GM23338 (cell line): ENCODE results near the gene PPP2R2B. TPM values are rescaled to one million over a fixed set of nuclear protein-coding genes. Genes with fewer than 3 reads are reported as not detected.

Source experiments
- ATAC-seq: fragments of 200-7000 bp; cut with Tn5 transposase; 3 replicates; pipeline ENCODE4 v1.9.1; 2020
- DNase-seq: peaks from one replicate; pipeline ENCODE4 v3.0.0-alpha.2; 2015; ENCODE audit warnings: low spot score
- H2AFZ ChIP-seq: fragments of 200-600 bp; sonication (generic); 2 replicates; pipeline ENCODE4 v1.8.0; 2016; ENCODE audit warnings: antibody characterized with exemption, mild to moderate bottlenecking, moderate library complexity
- H3F3A ChIP-seq: fragments of 200-600 bp; sonication (generic); replicated peaks from 2 replicates; pipeline ENCODE4 v1.8.0; 2017; ENCODE audit warnings: antibody characterized with exemption, mixed run types, low read depth
- H3K27ac ChIP-seq: fragments of 200-600 bp; sonication (generic); 2 replicates; pipeline ENCODE4 v1.6.1; 2016; ENCODE audit warnings: low read depth
- H3K27me3 ChIP-seq: fragments of 200-600 bp; sonication (generic); 2 replicates; pipeline ENCODE4 v1.8.0; 2016; ENCODE audit warnings: mild to moderate bottlenecking, mixed run types, moderate library complexity; ENCODE audit not compliant: insufficient read depth
- H3K36me3 ChIP-seq: fragments of 200-600 bp; sonication (generic); 2 replicates; pipeline ENCODE4 v1.8.0; 2016; ENCODE audit warnings: mild to moderate bottlenecking; ENCODE audit not compliant: insufficient read depth
- H3K4me1 ChIP-seq: fragments of 200-600 bp; sonication (generic); 2 replicates; pipeline ENCODE4 v1.8.0; 2016; ENCODE audit warnings: mild to moderate bottlenecking, moderate library complexity; ENCODE audit not compliant: insufficient read depth
- H3K4me2 ChIP-seq: fragments of 200-600 bp; sonication (generic); 2 replicates; pipeline ENCODE4 v1.7.1; 2017; ENCODE audit warnings: mixed run types
- H3K4me3 ChIP-seq: fragments of 200-600 bp; sonication (generic); 2 replicates; pipeline ENCODE4 v1.6.1; 2016; ENCODE audit warnings: mixed run types
- H3K79me2 ChIP-seq: fragments of 200-600 bp; sonication (generic); replicated peaks from 2 replicates; pipeline ENCODE4 v1.8.0; 2017; ENCODE audit warnings: mild to moderate bottlenecking; ENCODE audit not compliant: insufficient read depth
- H3K9me2 ChIP-seq: fragments of 200-600 bp; sonication (generic); 2 replicates; pipeline ENCODE4 v1.8.0; 2017; ENCODE audit not compliant: insufficient read depth
- H4K20me1 ChIP-seq: fragments of 200-600 bp; sonication (generic); replicated peaks from 2 replicates; pipeline ENCODE4 v1.8.0; 2017; ENCODE audit warnings: mild to moderate bottlenecking; ENCODE audit not compliant: insufficient read depth
- H3K27ac Mint-ChIP-seq: 2 replicates; pipeline ENCODE4 v1.8.0; 2020; ENCODE audit warnings: inconsistent platforms, mild to moderate bottlenecking, moderate library complexity, mixed read lengths
- H3K27me3 Mint-ChIP-seq: 3 replicates; pipeline ENCODE4 v1.8.0; 2022; ENCODE audit warnings: low read depth, mild to moderate bottlenecking, moderate library complexity, mixed read lengths, inconsistent platforms; ENCODE audit not compliant: insufficient read depth, poor library complexity
- H3K36me3 Mint-ChIP-seq: 3 replicates; pipeline ENCODE4 v1.8.0; 2021; ENCODE audit warnings: low read depth, mild to moderate bottlenecking, inconsistent platforms, moderate library complexity, mixed read lengths
- H3K4me1 Mint-ChIP-seq: 3 replicates; pipeline ENCODE4 v1.8.0; 2020; ENCODE audit warnings: mild to moderate bottlenecking, inconsistent platforms, mixed read lengths
- H3K4me3 Mint-ChIP-seq: 3 replicates; pipeline ENCODE4 v1.8.0; 2021; ENCODE audit warnings: moderate library complexity, mild to moderate bottlenecking, inconsistent platforms, mixed read lengths
- H3K9me3 Mint-ChIP-seq: 3 replicates; pipeline ENCODE4 v1.8.0; 2020; ENCODE audit warnings: moderate library complexity, mild to moderate bottlenecking, inconsistent platforms, mixed read lengths
- CREB1 ChIP-seq: fragments of 250-450 bp; sonication (Bioruptor Pico); IDR thresholded peaks from 2 replicates; pipeline ENCODE4 v1.5.0; 2020; ENCODE audit warnings: low read depth, mild to moderate bottlenecking, moderate library complexity
- ETS1 ChIP-seq: IDR thresholded peaks from 2 replicates; pipeline ENCODE4 v1.6.1; 2016; ENCODE audit warnings: antibody characterized with exemption
- EZH2 ChIP-seq: fragments of 200-600 bp; sonication (generic); IDR thresholded peaks from one replicate; pipeline ENCODE4 v1.8.0; 2017; ENCODE audit warnings: antibody characterized with exemption, mild to moderate bottlenecking, low read depth; ENCODE audit not compliant: unreplicated experiment
- EZH2phosphoT487 ChIP-seq: fragments of 200-600 bp; sonication (generic); IDR thresholded peaks from one replicate; pipeline ENCODE4 v1.8.1; 2018; ENCODE audit warnings: antibody characterized with exemption; ENCODE audit not compliant: unreplicated experiment
- JUNB ChIP-seq: IDR thresholded peaks from one replicate; pipeline ENCODE4 v1.6.1; 2016; ENCODE audit warnings: antibody characterized with exemption; ENCODE audit not compliant: unreplicated experiment
- NANOG ChIP-seq: IDR thresholded peaks from 2 replicates; pipeline ENCODE4 v1.6.1; 2016; ENCODE audit warnings: antibody characterized with exemption, borderline replicate concordance
- POLR2AphosphoS5 ChIP-seq: IDR thresholded peaks from 2 replicates; pipeline ENCODE4 v1.6.1; 2016; ENCODE audit warnings: antibody characterized with exemption, low read depth
- REST ChIP-seq: IDR thresholded peaks from one replicate; pipeline ENCODE4 v1.6.1; 2018; ENCODE audit warnings: antibody characterized with exemption; ENCODE audit not compliant: unreplicated experiment
- ZNF331 ChIP-seq: fragments of 250-450 bp; sonication (Bioruptor Pico); IDR thresholded peaks from 2 replicates; pipeline ENCODE4 v1.5.0; 2020; ENCODE audit warnings: low read depth, mild to moderate bottlenecking, moderate library complexity
- polyA plus RNA-seq: library from polyadenylated mRNA; unstranded; fragments of >200 nt; fragmentation: Nextera tagmentation; extraction: Ambion mirVana; gene quantifications from 2 replicates; pipeline ENCODE4 v1.2.1, GENCODE V29; 2016
- total RNA-seq: library from RNA; depleted of rRNA; stranded (reverse); fragments of >200 nt; shearing (Covaris generic); gene quantifications from 2 replicates; pipeline ENCODE4 v1.2.3, GENCODE V29; 2014

Gene PPP2R2B
- total and polyA plus RNA-seq, 2 experiments from 2014 or later: 21.3 to 33.9 TPM

- TF ChIP-seq CREB1 (CRISPR knock-in tag) (no peak), EZH2 (no peak), ETS1 (no peak), JUNB (no peak), EZH2phosphoT487 (no peak), ZNF331 (no peak), REST (no peak)
Measured at GRCh38 chr5:146718609-146719008, 159.9 kb downstream of the PPP2R2B start (continued).

DNA sequence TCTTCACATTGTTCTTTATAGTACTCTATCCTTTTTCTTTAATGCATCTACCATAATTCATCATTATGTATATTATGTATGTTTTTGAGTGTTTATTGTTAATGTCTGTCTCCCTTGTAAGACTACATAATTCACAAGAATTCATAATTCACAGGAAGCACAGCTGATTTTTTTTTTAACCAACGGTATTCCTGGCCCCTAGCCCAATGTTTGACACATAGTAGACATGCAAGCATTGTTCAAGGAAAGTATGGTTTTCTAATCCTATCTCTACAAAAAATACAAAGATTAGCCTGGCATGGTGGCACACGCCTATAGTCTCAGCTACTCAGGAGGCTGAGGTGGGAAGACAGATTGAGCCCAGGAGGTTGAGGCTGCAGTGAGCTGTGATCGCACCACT lies 160.6 kb downstream of the PPP2R2B start:
- H3K4me3 Mint-ChIP-seq: no peak overlapping the region
- DNase-seq (no peak), ATAC-seq (no peak)
- Histone ChIP-seq H3F3A (no peaks in the 10 kb centered on the region), H2AFZ (no peak overlapping the region), H3K27me3 (no peaks in the 10 kb centered on the region), H3K4me3 (no peak overlapping the region), H3K9me2 (no peaks in the 10 kb centered on the region; the same call in 1 of the 2 replicates), H3K36me3 (no peaks in the 10 kb centered on the region), H3K4me1 (no peaks in the 10 kb centered on the region), H3K79me2 (no peaks in the 10 kb centered on the region), H4K20me1 (no peaks in the 10 kb centered on the region), H3K27ac (no peak overlapping the region), H3K4me2 (no peak overlapping the region)
- H3K4me1 Mint-ChIP-seq: no peaks in the 10 kb centered on the region
- no peak overlapping the region for H3K27ac Mint-ChIP-seq
- H3K27me3 Mint-ChIP-seq: no peaks in the 10 kb centered on the region
- TF ChIP-seq POLR2AphosphoS5: no peak
- TF ChIP-seq EZH2phosphoT487: no peak
- H3K9me3 Mint-ChIP-seq: no peaks in the 10 kb centered on the region
- H3K36me3 Mint-ChIP-seq: no peaks in the 10 kb centered on the region

- Mint-ChIP-seq H3K4me3 (no peak overlapping the region), H3K4me1 (no peaks in the 10 kb centered on the region), H3K27ac (no peak overlapping the region), H3K27me3 (no peaks in the 10 kb centered on the region), H3K36me3 (no peaks in the 10 kb centered on the region), H3K9me3 (no peaks in the 10 kb centered on the region)
- Histone ChIP-seq H3K9me2 (no peaks in the 10 kb centered on the region; the same call in 1 of the 2 replicates), H3K27ac (no peak overlapping the region), H4K20me1 (no peaks in the 10 kb centered on the region), H2AFZ (no peak overlapping the region), H3K79me2 (no peaks in the 10 kb centered on the region), H3K27me3 (no peaks in the 10 kb centered on the region), H3K4me2 (no peak overlapping the region), H3K4me3 (no peak overlapping the region), H3K4me1 (no peaks in the 10 kb centered on the region), H3K36me3 (no peaks in the 10 kb centered on the region), H3F3A (no peaks in the 10 kb centered on the region)
- no peak for DNase-seq
- no peak for ATAC-seq
- no peak for TF ChIP-seq NANOG
- TF ChIP-seq ZNF331: no peak
- TF ChIP-seq CREB1 (CRISPR knock-in tag): no peak
- no peak for TF ChIP-seq EZH2phosphoT487
- no peak for TF ChIP-seq JUNB
- no peak for TF ChIP-seq POLR2AphosphoS5
Measured at GRCh38 chr5:146716636-146717035, 161.9 kb downstream of the PPP2R2B start.
